Mucosa of descending colon (tissue), 3 donors: Measurements from ENCODE around the gene BOLA3. TPM values are rescaled to one million over a fixed set of nuclear protein-coding genes. Genes with fewer than 3 reads are reported as not detected.
A peak's percentile ranks its signal among the peaks of the same experiment; 100 is the strongest.
"Not testable (repeated sequence)": the region's sequence is repeated elsewhere in the genome, so short reads cannot be mapped to it uniquely, and the experiment has no call there.

Experiments used
- ATAC-seq: fragments of 200-7000 bp; cut with Tn5 transposase; one replicate; pipeline ENCODE4 v1.9.1; 2020; ENCODE audit warnings: mild to moderate bottlenecking, moderate library complexity
- DNase-seq, 3 donors: peaks; one replicate each; pipeline ENCODE4 v3.0.0-alpha.2; 2020
- H3K36me3 ChIP-seq: fragments of 200-600 bp; one replicate; pipeline ENCODE4 v1.8.0; 2021; ENCODE audit warnings: low read depth, mild to moderate bottlenecking
- H3K4me1 ChIP-seq: fragments of 200-600 bp; one replicate; pipeline ENCODE4 v1.8.0; 2021; ENCODE audit warnings: low read depth, mild to moderate bottlenecking
- H3K4me3 ChIP-seq: fragments of 200-600 bp; one replicate; pipeline ENCODE4 v1.8.0; 2021; ENCODE audit warnings: mild to moderate bottlenecking
- H3K9me3 ChIP-seq: fragments of 200-600 bp; one replicate; pipeline ENCODE4 v1.8.0; 2021; ENCODE audit warnings: mild to moderate bottlenecking
- intact Hi-C, 2 donors: fragments of 100-400 bp; cut with DNase I in 1 of 2; cut with micrococcal nuclease in 1 of 2; formaldehyde crosslinking; loops; one replicate each; pipeline versions ENCODE4 v1.11.0 to v1.11.1; 2022; cut with DNase I, micrococcal nuclease
- total RNA-seq, 3 donors: library from RNA; stranded (reverse); fragmentation: NEBNext Ultra II Directional in 2 of 3; extraction: Animal tissue kit (Norgen Biotek cat#: 25700) in 2 of 3; gene quantifications; one replicate each; pipeline versions ENCODE4 v1.2.1 to v1.2.4, GENCODE V29; 2021 to 2023
- TF ChIP-seq, protein P1 (sequence below): fragments of 200-600 bp; IDR thresholded peaks from one replicate; pipeline ENCODE4 v1.8.0; 2022; ENCODE audit warnings: antibody characterized with exemption, mild to moderate bottlenecking
- donor health status: DM: no; HTN: no; CAD: no; lungs with moderate emphysema.
- donor health status: DM: no; HTN: no; CAD: no.
- donor health status: DM: no; HTN: yes; CAD: no.

BOLA3 gene
- total RNA-seq, 3 donors from 2014 or later: 29.6 to 47.0 (median 38.0) TPM

DNA sequence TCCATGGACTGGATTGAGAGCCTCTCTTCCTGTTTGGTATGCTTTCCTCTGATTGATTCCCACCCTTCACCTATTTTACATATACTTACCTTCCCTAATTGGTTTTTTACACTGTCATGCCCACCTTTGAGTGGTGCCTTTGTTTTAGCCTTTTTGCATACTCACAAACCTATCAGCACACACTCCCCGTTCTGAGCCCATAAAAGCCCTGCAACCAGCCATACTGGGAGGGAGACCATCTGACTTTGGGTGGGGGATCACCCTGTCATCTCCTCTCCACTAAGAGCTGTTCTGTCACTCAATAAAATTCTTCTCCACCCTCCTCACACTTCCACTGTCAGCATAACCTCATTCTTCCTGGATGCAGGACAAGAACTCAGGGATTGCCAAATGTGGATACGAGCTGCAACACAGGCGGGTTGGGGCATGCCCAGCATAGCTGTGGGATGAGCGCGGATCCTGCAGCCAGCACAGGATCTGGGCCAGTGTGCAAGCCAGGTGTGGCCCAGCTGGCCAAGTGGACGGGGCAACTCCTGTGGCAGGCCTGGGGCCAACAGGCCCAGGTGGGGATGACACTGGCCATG is 40.4 kb upstream of the BOLA3 start:
- H3K9me3 ChIP-seq: no peaks in the 10 kb centered on the region
- TF ChIP-seq, protein P1, sequence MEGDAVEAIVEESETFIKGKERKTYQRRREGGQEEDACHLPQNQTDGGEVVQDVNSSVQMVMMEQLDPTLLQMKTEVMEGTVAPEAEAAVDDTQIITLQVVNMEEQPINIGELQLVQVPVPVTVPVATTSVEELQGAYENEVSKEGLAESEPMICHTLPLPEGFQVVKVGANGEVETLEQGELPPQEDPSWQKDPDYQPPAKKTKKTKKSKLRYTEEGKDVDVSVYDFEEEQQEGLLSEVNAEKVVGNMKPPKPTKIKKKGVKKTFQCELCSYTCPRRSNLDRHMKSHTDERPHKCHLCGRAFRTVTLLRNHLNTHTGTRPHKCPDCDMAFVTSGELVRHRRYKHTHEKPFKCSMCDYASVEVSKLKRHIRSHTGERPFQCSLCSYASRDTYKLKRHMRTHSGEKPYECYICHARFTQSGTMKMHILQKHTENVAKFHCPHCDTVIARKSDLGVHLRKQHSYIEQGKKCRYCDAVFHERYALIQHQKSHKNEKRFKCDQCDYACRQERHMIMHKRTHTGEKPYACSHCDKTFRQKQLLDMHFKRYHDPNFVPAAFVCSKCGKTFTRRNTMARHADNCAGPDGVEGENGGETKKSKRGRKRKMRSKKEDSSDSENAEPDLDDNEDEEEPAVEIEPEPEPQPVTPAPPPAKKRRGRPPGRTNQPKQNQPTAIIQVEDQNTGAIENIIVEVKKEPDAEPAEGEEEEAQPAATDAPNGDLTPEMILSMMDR: no peak
- DNase-seq: no peak
- no peak overlapping the region for H3K4me3 ChIP-seq
- no peak for ATAC-seq
- H3K36me3 ChIP-seq: no peaks in the 10 kb centered on the region
- intact Hi-C loops: no loop called here
- no peaks in the 10 kb centered on the region for H3K4me1 ChIP-seq

DNA sequence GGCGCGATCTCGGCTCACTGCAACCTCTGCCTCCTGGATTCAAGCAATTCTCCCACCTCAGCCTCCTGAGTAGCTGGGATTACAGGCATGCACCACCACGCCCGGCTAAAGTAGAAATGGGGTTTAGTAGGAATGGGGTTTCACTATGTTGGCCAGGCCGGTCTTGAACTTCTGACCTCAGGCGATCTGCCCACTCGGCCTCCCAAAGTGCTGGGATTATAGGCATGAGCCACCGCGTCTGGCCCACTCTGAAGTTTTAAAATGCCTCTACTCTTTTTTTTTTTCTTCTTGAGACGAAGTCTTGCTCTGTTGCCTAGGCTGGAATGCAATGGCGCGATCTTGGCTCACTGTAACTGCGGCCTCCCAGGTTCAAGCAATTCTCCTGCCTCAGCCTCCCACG is 39.0 kb upstream of the BOLA3 start:
- H3K36me3 ChIP-seq, intact Hi-C loops, DNase-seq, H3K4me3 ChIP-seq, H3K4me1 ChIP-seq, H3K9me3 ChIP-seq, ATAC-seq: not testable (repeated sequence)

DNA sequence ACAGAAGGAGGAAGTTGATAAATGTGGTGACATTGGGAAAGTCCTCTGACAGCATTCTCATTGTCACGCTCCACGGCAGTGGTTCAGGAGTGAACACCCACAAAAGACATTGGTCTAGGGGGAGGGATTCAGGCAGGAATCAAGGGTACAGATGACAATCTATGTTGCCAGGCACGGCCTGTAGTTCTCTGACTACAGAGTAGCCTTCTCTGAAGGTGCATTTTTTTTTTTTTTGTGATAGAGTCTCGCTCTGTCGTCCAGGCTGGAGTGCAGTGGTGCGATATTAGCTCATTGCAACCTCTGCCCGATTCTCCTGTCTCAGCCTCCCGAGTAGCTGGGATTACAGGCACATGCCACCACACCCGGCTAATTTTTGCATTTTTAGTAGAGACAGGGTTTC is 38.3 kb upstream of the BOLA3 start:
- ATAC-seq (peak; percentile 74), DNase-seq (no peak)
- Histone ChIP-seq H3K36me3 (no peaks in the 10 kb centered on the region), H3K4me1 (no peaks in the 10 kb centered on the region), H3K9me3 (no peaks in the 10 kb centered on the region), H3K4me3 (no peak overlapping the region)
- TF ChIP-seq, protein P1: no peak
- intact Hi-C loops: no loop called here

DNA sequence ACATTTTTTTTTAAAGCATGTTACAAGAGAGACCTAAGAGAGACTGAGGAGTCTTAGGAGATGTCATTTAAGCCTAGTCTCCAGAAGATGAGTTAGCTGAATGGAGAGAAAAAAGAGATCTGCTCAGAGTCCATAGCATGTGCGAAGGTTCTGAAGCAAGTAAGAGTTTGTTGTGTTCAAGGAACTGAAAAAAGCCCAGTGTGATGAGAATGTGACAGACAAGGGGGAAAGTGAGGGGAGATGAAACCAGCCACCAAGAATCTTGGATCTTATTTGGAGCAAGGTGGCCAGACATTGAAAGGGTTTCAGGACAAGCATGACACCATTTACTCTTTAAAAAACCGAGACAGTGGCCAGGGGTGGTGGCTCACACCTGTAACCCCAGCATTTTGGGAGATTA is 36.2 kb upstream of the BOLA3 start:
- intact Hi-C loops: no loop called here
- TF ChIP-seq, protein P1: no peak
- no peak for ATAC-seq

DNA sequence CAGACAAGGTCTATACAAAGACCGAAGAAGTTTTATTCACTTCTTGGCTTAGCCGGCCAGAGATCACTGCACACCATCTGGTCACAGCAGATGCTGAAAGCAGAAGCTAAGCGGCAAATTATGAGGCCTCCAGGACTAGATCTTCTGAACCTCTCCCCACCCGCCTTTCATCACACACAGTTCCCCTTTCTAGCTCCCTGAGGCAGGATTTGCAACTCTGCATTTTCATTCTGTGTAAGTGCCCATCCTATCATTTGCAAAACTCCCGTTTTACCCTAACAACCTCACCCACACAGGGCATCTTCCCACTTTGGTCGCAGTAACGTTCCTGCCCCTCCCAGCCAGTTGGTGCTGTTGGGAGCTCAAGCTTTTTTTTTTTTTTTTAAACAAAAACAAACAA is 34.0 kb upstream of the BOLA3 start:
- intact Hi-C loops: no loop called here
- TF ChIP-seq, protein P1: no peak
- ATAC-seq (peak; percentile 24), DNase-seq (peak in 1 of 3 donors; percentile 48)
- Histone ChIP-seq H3K36me3 (no peaks in the 10 kb centered on the region), H3K4me3 (no peak overlapping the region), H3K4me1 (no peaks in the 10 kb centered on the region), H3K9me3 (no peaks in the 10 kb centered on the region)

More for the DNA sequence above, 36.2 kb upstream of the BOLA3 start:
- Histone ChIP-seq H3K36me3 (no peaks in the 10 kb centered on the region), H3K4me1 (no peaks in the 10 kb centered on the region), H3K4me3 (no peak overlapping the region), H3K9me3 (no peaks in the 10 kb centered on the region)
- no peak for DNase-seq

DNA sequence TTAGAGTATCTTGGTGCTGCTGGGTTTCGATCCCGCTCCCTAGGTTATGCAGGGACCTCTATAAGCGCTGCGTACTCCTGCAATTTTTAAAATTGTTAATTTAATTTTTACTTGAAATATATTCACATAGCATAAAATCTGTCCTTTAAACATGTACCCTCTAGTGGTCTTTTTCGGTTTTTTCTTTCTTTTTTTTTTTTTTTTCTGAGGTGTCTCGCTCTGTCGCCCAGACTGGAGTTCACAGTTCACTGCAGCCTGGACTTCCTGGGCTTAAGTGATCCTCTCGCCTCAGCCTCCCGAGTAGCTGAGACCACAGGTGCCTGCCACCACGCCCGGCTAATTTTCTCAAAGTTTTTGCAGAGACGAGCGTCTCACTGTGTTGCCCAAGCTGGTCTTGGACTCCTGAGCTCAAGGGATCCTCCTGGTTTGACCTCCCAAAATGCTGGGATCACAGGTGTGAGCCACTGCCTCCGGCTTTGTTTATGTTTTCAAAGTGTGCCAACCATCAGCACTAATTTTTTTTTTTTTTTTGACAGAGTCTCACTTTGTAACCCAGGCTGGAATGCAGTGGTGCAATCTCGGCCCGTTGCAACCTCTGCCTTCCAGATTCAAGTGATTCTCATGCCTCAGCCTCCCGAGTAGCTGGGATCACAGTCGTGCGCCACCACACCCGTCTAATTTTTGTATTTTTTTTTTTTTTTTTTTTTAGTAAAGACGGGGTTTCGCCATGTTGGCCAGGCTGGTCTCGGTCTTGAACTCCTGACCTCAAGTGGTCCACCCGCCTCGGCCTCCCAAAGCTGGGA is 31.6 kb upstream of the BOLA3 start:
- Histone ChIP-seq H3K4me1 (no peaks in the 10 kb centered on the region), H3K36me3 (no peaks in the 10 kb centered on the region), H3K4me3 (peak overlapping the region; percentile 76), H3K9me3 (no peaks in the 10 kb centered on the region)
- peak; percentile 6 for ATAC-seq
- intact Hi-C loops: no loop called here
- DNase-seq: peak; percentile 27 to 57 (median 48)
- TF ChIP-seq, protein P1: no peak
